ENCODE data around the gene SPTB. TPM values are rescaled to one million over a fixed set of nuclear protein-coding genes. Genes with fewer than 3 reads are reported as not detected.

Gene SPTB
- total and polyA plus RNA-seq, 10 of the 15 experiments (the other 5 are each of a cell fraction or from before 2014, with no cell fraction given): under 0.01 to 0.04 (median 0.02) TPM; not detected in 4

DNA sequence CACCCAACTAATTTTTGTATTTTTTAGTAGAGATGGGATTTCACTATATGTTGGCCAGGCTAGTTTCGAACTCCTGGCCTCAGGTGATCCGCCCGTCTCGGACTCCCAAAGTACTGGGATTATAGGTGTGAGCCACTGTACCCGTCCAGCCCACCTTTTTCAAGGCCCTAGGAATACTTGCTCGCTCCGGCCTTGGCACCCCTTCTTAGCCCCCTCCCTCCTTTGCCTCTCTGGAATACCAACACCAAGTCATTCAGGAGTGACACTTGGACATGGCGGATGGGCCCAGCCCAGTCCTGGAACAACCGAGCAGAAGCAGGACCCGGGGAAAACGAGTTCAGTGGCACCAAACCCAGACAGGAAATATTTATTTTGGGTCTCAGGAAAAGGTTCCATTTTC, 146.4 kb downstream of the SPTB start:
- Histone ChIP-seq H3K9ac (ENCODE audit: control insufficient read depth, insufficient read depth, low read length) (no peak overlapping the region), H3K4me2 (ENCODE audit: control insufficient read depth, insufficient read depth) (no peak overlapping the region), H4K20me1 (ENCODE audit: control insufficient read depth, insufficient read depth) (no peaks in the 10 kb centered on the region), H3K9me3 (replicated peaks; ENCODE audit: control insufficient read depth, insufficient read depth, low read length) (no peaks in the 10 kb centered on the region), H3K27ac (ENCODE audit: control insufficient read depth, insufficient read depth) (no peak overlapping the region), H3K4me1 (ENCODE audit: control insufficient read depth, insufficient read depth, low read length) (no peaks in the 10 kb centered on the region), H3K79me2 (ENCODE audit: control insufficient read depth, insufficient read depth, low read length) (no peaks in the 10 kb centered on the region), H3K4me3 (no peak overlapping the region), H2AFZ (ENCODE audit: control insufficient read depth, low read depth, low read length) (no peak overlapping the region), H3K36me3 (ENCODE audit: control insufficient read depth in 2 of 2, insufficient read depth in 2 of 2, low read length in 1 of 2) (no peaks in the 10 kb centered on the region), H3K27me3 (replicated peaks in 1 of 2; ENCODE audit: control insufficient read depth in 2 of 2, insufficient read depth in 2 of 2, low read length in 1 of 2) (no peaks in the 10 kb centered on the region)
- 42% methylated on average over 11 of the region's 11 CpGs for WGBS (ENCODE audit: insufficient coverage, insufficient replicate concordance, low lambda C conversion rate, missing lambda C conversion rate)
- POLR2A ChIA-PET: no interaction called here
- RAD21 ChIA-PET (ENCODE audit: unreplicated experiment): no interaction called here
- FAIRE-seq (no peak), ATAC-seq (no peak), DNase-seq (ENCODE audit: low read depth, low spot score) (no peak)
- CTCF ChIA-PET: no interaction called here
- in situ Hi-C loops (cut with MboI): no loop called here
- intact Hi-C loops (cut with micrococcal nuclease; ENCODE audit: unreplicated experiment): no loop called here
- no TSS peak for BruUV-seq (replicated peaks)
- SMC1A ChIA-PET (ENCODE audit: uncharacterized antibody, unreplicated experiment): no interaction called here
- TF ChIP-seq IRF4 (IDR thresholded peaks at IDR 0.05; ENCODE audit: low read depth, low read length) (no peak), RAD21 (IDR thresholded peaks at IDR 0.05; ENCODE audit: insufficient read depth, low read depth, low read length) (no peak)

DNA sequence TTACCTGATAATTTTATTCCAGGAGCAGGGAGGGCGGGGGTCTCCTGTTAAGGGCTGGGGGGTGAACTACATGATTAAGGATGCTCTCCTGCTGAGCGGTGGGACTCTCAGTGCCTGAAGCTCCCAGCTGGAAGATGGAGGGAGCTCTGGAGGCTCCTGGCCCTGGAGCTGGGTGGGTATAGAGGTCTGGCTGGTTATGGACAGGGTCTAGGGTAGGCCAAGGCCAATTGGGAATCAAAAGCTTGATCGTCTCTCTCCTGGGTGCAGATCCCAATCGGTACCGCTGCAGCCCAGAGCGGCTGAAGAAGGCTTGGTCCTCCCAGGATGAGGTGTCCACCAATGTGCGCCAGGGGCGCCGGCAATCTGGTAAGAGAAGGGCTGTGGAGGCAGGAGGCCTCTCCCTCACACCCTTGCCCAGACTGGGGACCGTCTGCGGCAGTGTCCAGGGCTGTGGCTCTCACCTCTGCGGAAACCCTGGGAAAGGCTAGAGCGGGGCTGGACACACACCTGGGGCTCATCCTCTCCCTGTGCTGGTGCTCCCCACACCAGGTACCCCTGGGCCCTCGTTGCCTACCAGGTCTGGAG, 147.1 kb downstream of the SPTB start:
- H3K79me2 ChIP-seq (ENCODE audit: control insufficient read depth, insufficient read depth, low read length): no peaks in the 10 kb centered on the region
- intact Hi-C loops (cut with micrococcal nuclease; ENCODE audit: unreplicated experiment) (no loop called here), in situ Hi-C loops (cut with MboI) (no loop called here)
- no peaks in the 10 kb centered on the region for H3K36me3 ChIP-seq (ENCODE audit: control insufficient read depth in 2 of 2, insufficient read depth in 2 of 2, low read length in 1 of 2)
- ChIA-PET RAD21 (ENCODE audit: unreplicated experiment) (no interaction called here), SMC1A (ENCODE audit: uncharacterized antibody, unreplicated experiment) (no interaction called here), POLR2A (interaction anchor here (0.6 kb wide), 1 partner anchor 231 kb away, joined by 5 read pairs; no protein-coding TSS in a partner anchor), CTCF (no interaction called here)
- no peaks in the 10 kb centered on the region for H3K9me3 ChIP-seq (replicated peaks; ENCODE audit: control insufficient read depth, insufficient read depth, low read length)
- WGBS (ENCODE audit: insufficient coverage, insufficient replicate concordance, low lambda C conversion rate, missing lambda C conversion rate): 61% methylated on average over 14 of the region's 14 CpGs
- no peak overlapping the region for H3K9ac ChIP-seq (ENCODE audit: control insufficient read depth, insufficient read depth, low read length)
- no peak overlapping the region for H2AFZ ChIP-seq (ENCODE audit: control insufficient read depth, low read depth, low read length)
- H3K4me1 ChIP-seq (ENCODE audit: control insufficient read depth, insufficient read depth, low read length): no peaks in the 10 kb centered on the region
- no peaks in the 10 kb centered on the region for H3K27me3 ChIP-seq (replicated peaks in 1 of 2; ENCODE audit: control insufficient read depth in 2 of 2, insufficient read depth in 2 of 2, low read length in 1 of 2)
- no peak for TF ChIP-seq SUPT20H (IDR thresholded peaks at IDR 0.05; ENCODE audit: borderline replicate concordance, control insufficient read depth, low read depth, low read length)
- no peak for TF ChIP-seq NRF1 (conservative IDR thresholded peaks at IDR 0.05; ENCODE audit: low read depth, low read length)
- TF ChIP-seq BCL11A (IDR thresholded peaks at IDR 0.05; ENCODE audit: low read depth, low read length): no peak
- TF ChIP-seq IRF5 (IDR thresholded peaks at IDR 0.05; ENCODE audit: borderline replicate concordance): no peak
- TF ChIP-seq JUND (IDR thresholded peaks at IDR 0.05; ENCODE audit: low read depth, low read length): no peak
- no peak for TF ChIP-seq CBFB (IDR thresholded peaks at IDR 0.05; ENCODE audit: low read depth)
- FAIRE-seq (no peak), ATAC-seq (no peak), DNase-seq (ENCODE audit: low read depth, low spot score) (no peak)
- H3K4me3 ChIP-seq: no peak overlapping the region
- BruUV-seq (replicated peaks): no TSS peak
- H4K20me1 ChIP-seq (ENCODE audit: control insufficient read depth, insufficient read depth): no peaks in the 10 kb centered on the region
- no peak overlapping the region for H3K27ac ChIP-seq (ENCODE audit: control insufficient read depth, insufficient read depth)
- no peak overlapping the region for H3K4me2 ChIP-seq (ENCODE audit: control insufficient read depth, insufficient read depth)
